Epithelial cell of proximal tubule (primary cell): Measurements from ENCODE around the gene PAPOLB. TPM values are rescaled to one million over a fixed set of nuclear protein-coding genes. Genes with fewer than 3 reads are reported as not detected.

Experiments used
- DNase-seq: peaks from one replicate; pipeline ENCODE4 v3.0.0-alpha.2; 2011; ENCODE audit warnings: low read depth
- H3K4me3 ChIP-seq: 2 replicates; pipeline ENCODE4 v1.5.1; 2011; ENCODE audit warnings: low read depth, mild to moderate bottlenecking, low read length
- total RNA-seq: library from RNA; depleted of rRNA; stranded (reverse); fragments of >200 nt; gene quantifications from 2 replicates; pipeline ENCODE4 v1.2.3, GENCODE V29; 2015
- TF ChIP-seq, protein P1 (sequence below): conservative IDR thresholded peaks from 2 replicates; pipeline ENCODE4 v1.5.1; 2012; ENCODE audit warnings: low read depth, mild to moderate bottlenecking, low read length

Gene PAPOLB
- total RNA-seq, 1 donor from 2014 or later, result not detected

DNA sequence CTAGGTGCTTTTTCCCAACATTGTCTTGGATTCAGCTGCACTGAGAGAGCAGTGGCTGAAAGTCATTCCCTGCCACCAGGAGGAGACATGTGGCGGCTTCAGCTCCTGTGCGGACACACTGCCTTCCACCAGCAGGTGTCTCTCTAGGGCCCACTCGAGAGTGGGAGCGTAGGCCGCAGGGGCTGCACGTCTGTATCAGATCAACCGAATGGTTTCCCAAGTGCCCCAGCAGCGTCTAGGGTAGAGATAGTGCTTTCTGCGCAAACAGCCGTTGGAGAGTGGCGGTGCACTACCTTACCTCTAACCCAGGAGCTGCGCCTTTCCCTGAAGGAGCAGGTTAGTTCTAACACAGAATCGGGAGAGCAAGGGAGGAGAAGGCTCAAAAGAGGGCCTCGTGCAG, 31.7 kb downstream of the PAPOLB start:
- no peak for DNase-seq
- no peak overlapping the region for H3K4me3 ChIP-seq
- TF ChIP-seq, protein P1, sequence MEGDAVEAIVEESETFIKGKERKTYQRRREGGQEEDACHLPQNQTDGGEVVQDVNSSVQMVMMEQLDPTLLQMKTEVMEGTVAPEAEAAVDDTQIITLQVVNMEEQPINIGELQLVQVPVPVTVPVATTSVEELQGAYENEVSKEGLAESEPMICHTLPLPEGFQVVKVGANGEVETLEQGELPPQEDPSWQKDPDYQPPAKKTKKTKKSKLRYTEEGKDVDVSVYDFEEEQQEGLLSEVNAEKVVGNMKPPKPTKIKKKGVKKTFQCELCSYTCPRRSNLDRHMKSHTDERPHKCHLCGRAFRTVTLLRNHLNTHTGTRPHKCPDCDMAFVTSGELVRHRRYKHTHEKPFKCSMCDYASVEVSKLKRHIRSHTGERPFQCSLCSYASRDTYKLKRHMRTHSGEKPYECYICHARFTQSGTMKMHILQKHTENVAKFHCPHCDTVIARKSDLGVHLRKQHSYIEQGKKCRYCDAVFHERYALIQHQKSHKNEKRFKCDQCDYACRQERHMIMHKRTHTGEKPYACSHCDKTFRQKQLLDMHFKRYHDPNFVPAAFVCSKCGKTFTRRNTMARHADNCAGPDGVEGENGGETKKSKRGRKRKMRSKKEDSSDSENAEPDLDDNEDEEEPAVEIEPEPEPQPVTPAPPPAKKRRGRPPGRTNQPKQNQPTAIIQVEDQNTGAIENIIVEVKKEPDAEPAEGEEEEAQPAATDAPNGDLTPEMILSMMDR, result peak; percentile 100

DNA sequence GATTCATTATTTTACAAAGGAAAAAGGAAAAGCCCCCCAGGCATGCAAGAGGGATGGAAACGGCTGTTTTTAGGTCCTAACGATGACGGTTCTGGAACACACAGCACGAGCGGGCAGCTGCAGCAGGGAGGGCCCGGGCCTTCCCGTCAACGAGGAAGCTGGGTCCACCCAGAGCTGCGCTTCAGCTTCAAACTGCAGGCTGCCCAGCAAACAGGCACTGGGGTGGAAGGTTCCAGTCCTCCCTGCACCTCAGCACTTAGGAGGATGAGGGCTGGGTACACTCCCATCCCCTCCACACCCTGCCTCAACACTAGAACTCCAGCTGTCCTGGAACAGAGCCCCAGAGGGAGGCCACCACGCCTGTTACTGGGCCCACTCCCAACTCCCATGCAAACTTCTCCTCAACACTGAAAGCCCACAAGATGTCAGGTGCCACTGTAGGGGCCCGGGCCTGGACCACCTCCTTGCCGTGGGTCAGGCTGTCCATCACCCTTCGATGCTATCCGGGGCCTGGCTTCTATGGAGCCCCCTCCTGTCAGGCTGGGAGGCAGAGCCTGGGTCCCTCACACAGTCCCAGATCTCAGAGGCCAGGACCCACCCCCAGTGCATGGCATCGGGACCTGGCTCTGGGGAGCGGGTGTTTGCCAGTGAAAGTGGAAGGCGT, 33.0 kb downstream of the PAPOLB start:
- TF ChIP-seq, protein P1, result no peak

DNA sequence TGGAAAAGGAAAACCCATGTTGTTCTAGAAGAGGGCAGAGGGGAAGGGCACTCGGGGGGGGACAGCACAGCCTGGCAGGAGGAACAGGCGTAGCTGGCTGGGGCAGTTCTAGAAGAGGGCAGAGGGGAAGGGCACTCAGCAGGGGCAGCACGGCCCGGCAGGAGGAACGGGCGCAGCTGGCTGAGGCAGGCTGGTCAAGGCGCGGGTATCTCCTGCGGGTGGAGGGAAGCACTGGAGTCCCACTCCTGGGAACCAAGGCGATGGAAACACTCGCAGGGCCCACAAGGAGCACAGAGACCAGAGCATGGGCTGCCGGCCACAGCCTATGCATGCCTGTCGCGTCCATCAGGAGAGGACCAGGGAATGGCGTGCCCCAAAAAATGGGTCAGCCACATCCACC, 36.7 kb downstream of the PAPOLB start:
- DNase-seq, result no peak
- TF ChIP-seq, protein P1, result no peak
- H3K4me3 ChIP-seq, result no peak overlapping the region

More for the DNA sequence above, 33.0 kb downstream of the PAPOLB start:
- no peak overlapping the region for H3K4me3 ChIP-seq
- no peak for DNase-seq

DNA sequence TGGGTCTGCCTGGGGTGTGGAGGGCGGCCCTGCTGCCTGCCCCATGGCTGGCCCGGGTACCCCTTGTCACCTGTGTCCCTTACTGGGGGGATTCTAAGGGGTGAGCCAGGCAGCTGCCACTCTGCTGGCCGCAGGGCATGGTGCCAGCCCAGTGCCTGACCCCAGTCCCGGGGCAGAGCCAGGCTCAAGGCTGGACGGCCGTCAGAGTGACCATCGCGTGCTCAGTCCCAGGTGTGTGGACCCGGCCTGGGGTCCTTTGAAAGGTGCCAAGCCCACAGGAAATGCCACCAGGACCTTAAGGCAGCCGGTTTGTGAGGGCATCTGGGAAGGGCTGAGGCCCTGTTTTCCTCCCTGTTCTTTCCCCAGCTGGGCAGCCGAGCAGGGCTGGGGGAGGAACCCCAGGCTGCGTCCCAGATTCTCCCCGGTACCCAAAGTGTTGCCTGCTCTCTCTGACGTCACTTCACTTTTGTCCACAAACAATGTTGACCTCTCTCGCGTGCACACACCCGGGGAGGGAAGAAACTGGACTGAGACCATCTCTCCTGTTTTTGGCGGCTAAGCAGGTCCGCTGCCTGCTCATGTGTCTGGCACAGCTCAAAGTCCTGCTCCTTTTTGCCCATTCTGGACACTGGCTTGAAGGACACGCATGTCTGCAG, 37.6 kb downstream of the PAPOLB start:
- no peak for DNase-seq
- H3K4me3 ChIP-seq, result no peak overlapping the region
- TF ChIP-seq, protein P1, result no peak

DNA sequence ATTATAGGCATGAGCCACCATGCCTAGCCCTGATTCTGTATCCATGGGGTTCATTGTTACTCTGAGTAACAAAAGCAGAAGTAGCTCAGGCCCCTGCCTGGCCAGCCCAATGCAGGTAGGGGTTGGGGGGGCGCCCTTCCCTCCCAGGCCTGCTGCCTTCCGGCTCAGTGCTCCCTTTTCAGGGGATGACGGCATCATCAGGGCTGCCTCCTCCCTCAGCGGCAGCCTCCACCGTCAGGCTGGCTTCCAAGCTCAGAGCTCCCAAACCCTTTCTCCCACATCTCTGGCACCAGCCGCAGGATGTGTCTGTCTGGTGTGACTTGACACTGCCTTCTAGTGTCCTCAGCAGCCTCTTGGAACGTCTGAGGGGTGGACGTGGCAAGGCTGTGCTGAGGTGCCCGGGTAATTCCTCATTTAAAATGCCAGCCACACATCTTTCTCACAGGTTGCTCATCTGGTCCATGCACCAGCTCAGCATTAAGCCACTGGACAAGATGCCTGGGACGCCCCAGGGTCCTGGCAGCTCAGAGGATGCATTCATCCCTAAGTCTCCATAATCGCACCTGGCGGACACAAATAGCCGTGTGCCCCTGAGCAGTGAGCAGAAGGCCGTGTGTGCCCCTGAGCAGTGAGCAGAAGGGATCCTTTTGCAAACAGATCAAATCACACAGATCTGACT, 38.2 kb downstream of the PAPOLB start:
- no peak for DNase-seq
- TF ChIP-seq, protein P1, result no peak
- H3K4me3 ChIP-seq, result no peak overlapping the region

DNA sequence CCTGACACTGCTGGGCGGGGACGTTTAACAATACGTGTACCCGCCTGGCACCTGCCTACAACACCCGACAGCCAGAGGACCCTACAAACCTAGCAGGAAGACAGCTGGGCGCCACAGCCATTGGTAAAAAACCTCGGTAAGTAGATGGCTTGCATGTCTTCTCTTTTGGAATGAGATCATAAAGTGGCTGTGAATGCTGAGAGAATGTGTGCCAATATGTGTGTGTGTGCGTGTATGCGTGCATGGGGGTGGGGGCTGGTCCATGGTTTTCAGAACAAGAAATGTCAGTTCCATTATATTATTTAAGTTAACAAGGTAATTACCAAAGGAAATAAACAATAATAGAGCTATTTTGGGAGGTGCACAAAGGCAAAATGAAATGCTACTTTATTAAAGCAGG, 39.2 kb downstream of the PAPOLB start:
- no peak for DNase-seq
- TF ChIP-seq, protein P1, result no peak
- H3K4me3 ChIP-seq, result no peak overlapping the region
